GM21515 (cell line): ENCODE results near the gene FDXR.
A peak's percentile ranks its signal among the peaks of the same experiment; 100 is the strongest.
"Not testable (repeated sequence)": the region's sequence is repeated elsewhere in the genome, so short reads cannot be mapped to it uniquely, and the experiment has no call there.

Experiments used
- ATAC-seq: cut with Tn5 transposase; IDR thresholded peaks from one replicate; pipeline ENCODE4 v1.9.1; 2021; ENCODE audit not compliant: unreplicated experiment

Gene FDXR

DNA sequence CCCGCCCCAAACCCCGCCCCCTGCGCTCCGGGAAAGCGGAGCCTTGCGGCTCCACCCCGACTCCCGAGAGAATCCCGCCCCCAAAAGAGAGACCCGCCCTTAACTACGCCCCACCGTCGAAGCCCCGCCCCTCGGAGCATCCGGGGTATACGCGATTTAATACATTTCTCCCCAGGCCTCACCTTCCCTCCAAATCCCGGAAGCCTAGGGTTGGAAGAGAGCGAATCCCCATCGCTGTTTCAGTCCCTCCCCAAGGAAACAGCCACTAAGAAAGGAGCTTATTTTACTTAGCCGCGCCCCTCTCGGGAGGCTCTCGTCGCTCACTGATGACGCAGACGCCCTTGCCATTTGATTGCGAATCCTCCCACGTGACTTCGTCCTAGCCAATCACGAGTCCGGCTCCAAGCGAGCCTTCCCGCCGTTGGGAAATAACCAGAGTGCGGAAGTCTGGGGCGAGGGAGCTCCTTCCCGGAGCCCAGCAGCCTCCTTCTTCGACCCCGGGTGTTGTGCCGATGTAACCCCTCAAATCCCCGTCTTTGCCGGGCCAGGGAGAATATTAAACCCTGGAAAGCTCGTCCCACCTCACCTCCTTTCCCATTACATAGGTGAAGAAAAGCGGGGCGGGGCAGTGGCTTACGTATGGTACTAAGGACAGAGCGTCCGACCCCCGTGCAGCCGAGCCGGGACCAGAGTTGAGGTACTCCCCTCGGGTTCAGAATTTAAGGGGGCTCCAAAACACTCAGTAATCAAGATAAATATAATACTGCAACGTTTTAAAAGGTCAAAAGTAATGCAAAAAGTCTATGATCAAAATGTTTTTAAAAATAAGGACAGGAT lies 461 bp upstream of the FDXR start:
- peak; percentile 82 for ATAC-seq

DNA sequence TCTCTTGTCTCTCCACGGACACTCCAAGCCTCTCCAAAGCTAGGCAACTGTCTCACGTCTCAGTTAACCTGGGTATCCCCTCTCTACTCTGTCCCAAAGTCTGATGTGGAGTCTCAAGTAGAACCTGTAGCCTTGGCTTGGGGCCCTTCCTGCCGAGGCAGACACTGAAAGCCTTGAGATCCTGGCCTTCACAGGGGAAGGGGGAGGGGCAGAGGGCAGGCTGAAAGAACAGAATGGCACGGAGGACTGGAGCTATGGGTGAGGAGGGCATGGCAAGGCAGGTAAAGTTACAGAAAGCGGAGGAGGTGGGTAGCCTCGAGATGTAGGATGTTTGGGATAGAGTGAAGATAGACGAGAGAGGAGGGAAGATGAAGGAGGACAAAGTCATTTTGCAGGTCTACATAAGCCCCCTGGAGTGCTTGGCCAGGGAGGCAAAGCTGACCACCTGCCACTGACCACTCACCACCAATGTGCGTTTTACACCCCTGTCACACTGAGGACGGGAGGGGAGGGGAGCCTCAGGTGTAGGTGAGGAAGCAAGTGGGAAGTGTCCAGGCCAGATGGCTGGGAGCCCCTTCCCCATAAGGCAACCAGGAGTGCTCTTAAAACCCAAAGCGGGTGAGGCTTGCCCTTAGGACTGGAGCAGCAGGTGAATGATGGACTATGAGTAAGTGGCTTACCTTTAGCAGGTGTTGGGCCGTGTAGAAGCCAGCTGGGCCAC lies 1.3 kb downstream of the FDXR start:
- no peak for ATAC-seq

DNA sequence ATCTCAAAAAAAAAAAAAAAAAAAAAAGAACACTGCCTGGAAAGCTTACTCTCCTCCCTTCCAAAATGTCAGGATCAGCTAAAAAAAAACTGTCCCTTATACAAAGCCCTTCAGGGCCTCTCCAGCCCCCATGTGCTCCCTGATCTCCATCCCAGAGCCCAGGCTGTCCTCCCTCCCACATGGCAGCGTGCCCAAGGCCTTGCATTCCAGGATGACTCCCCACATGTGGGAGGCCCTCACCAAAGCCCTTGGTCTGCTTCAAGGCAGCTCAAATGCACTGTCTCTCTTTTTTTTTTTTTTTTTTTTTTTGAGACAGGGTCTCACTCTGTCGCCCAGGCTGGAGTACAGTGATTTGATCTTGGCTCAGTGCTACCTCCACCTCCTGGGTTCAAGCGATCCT lies 2.3 kb downstream of the FDXR start:
- no peak for ATAC-seq

DNA sequence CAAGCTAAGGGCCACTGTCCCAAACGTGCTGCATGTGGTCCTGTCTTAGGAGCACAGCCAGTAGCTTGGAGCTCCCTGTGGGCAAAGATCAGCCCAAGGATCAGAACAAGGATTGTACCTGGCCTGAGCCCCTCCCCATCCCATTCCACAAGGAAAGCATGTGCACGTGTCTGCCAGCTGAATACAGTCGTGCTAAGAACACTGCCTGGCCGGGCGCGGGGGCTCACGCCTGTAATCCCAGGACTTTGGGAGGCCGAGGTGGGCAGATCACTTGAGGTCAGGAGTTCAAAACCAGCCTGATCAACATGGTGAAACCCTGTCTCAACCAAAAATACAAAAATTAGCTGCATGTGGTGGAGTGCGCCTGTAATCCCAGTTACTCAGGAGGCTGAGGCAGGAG lies 2.8 kb downstream of the FDXR start:
- not testable (repeated sequence) for ATAC-seq

DNA sequence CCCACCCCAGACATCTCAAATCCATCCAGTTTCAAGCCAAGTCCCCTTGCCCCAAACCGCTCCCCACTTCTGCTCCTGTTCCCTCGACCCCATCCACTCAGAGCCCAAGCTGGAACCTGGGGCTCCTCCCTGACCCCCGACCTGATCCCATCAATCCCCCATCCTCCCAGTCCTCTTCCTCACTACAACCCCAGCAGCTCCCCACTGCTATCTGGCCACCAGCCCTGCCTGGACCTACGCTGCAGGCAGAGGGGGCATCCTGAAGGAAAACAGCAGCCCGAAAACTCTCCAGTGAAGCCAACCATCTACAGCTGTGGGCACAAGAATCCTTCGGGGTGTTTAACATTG lies 3.9 kb downstream of the FDXR start:
- no peak for ATAC-seq

DNA sequence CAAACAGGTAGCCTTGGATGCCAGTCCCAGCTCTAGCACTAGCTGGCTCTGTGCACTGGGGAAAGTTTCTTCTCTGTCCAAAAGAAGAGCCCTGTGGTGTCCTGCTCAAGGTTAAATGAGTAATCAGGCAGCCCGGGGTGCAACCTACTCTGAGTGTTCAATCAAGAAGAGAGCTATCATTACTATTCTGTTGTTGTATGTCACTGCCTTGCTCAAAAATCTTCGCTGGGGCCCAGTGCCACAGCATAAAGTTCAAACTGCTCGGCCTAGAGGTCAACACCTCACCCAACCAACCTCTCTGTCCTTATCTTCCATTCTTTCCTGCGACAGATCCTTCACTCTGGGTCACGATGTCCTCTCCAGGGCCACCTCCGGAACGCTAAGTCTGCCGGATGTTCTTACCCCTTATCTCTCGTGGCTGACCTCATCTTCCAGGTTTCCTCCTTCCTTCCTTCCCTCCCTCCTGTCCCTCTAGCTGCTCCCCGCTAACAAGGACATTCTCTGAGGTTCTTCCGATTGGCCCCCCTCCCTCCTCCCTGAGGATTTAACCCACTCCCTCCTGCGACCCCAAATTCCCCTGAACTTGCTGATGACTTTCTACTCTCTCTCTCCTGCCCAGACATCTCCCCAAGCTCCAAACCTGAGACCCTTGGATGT lies 4.4 kb downstream of the FDXR start:
- ATAC-seq, result no peak

DNA sequence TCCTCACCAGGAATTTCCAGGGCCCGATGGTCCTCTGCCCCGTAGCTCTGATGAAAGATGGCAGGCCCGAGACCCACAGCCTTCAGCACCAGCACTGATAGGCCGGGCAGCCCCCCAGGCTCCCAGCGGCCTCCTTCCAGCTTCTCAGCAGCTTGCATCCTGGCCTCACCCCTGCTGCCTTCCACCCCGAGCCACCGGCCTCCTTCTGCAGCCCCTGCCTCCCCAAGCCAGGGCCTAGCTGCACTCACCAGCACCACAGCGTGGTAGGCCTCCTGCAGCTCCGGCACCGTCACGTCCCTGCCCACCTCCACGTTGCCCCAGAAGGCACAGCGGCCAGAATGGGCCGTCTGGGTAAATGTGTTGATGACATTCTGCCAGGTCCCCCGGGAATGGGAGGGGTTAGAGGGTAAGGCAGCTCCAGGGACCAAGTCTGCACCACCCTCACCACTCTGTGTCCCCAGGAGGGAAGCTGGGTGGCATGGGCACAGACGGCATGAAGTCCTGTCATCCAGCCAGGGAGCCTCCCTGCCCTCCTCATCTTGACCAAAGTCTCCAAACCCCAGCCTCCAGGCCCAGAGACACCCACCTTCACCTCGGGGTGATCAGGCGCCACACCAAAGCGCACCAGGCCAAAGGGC lies 6.5 kb downstream of the FDXR start:
- no peak for ATAC-seq

DNA sequence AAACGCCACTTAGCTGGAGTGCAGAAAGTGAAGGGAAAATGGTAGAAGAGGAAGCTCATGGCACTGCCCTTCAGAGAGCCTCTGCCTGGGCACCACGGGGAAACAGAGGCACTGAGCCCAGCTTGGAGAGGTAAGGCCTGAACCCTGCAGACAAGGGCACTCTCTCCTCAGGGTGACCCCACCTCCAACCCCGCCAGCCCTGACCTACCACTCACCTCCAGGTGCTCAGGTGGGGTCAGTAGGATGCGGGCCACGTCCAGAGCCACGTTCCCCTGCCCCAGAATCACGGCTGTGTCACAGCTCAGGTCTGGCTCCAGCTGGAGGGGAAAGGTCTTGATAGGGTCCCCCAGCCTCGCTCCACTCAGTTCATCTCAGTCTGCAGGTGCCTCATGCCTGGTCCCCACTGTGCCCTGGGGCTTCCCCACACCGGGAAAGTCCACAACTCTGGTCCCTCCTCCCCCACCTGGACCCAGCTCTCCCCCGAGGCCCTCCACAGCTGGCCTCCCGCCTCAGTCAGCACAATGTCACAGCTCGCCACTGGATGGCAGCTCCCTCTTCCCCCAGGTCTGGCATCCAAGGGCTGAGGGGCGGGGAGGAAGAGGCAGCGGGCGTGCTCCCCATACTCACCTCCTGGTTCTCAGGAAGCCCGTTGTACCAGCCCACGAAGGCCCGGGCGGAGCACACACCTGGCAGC lies 7.1 kb downstream of the FDXR start:
- ATAC-seq, result no peak

DNA sequence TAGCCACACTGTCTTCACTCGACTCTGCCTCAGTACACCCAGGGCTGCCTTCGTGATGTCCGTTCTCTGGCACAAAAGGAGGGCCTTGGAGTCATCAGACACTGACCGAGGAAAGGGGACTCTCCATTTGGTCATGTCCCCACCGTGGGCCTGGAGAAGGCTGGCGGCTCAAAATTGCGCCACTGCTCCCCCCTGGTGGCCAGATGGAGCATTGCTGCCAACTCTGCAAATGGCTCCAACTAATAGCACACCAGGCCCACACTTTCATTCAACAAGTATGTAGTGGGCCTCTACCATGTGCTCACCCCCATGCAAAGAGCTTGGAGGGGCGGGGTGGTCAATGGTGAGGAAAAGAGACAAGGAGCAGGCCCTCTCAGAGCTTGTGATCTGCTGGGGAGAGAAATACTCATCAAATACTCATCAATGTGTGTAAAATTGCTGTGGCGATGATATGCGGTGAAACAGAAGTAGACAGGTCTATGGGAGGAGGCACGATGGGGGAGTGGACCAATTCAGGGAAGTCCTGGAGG lies 7.9 kb downstream of the FDXR start:
- ATAC-seq, result no peak

DNA sequence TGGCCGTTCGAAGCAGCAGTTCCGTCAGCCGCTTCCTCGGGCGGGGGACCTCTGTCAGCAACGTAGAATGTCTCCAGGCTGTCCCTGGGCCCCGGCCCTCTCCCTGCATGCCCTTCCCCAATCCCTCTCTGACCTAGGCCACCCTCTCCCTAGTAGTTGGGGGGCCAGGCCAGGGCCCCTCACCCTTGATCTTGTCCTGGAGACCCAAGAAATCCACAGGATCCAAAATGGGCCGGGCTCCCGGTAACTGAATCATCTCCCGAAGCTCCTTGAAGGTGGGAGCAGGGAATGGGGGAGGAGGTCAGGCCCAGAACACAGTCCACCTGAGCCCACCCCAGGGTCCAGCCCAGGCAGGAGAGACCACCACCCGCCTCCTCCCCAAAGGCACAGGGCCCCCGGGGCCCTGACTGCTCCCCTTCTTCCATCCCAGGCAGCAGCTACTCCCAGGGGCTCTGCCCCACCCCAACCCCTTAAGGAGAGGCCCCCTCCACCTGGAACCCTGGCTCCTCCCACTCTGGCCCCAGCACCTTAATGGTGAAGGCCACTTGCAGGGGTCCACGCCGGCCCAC lies 8.4 kb downstream of the FDXR start:
- no peak for ATAC-seq

DNA sequence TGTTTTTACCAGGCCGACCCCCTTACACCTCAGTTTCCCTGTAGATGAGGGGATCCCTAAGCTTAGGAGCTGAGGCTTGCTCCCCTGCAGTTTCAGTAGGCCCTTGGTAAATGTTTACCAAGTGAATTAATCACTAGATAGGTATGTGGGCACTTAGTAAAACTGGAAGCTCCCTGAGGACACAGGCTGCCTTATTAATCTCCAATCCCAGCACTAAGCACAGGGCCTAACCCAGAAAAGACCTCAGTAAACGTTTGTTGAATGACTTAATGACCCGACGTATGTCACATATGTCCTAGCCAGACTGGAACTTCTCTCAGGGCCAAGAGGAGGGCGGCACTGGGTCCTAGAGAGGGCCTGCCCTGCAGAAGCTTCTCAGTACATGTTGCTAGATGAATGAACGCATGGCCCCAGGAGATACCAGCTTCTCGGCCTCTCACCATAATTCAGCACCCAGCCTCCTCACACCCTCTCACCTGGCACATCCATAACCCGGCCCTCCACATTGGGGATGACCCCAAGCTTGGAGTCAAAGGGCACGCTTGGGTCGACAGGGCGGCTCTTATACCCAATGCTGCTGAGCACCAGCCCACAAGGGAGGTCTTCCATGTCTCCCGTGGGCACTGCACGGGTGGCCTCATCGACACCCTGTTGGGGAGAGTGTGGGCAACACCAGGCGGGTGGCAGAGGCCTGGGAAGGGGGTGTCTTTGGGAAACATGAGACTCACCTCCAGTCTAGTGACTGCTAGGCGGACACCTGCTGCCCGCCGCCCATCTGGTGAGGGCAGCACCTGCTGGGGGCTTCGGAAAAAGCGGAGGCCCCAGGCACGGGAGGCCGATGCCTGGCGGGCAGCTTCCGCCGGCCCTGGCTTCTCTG lies 9.1 kb downstream of the FDXR start:
- ATAC-seq, result no peak

DNA sequence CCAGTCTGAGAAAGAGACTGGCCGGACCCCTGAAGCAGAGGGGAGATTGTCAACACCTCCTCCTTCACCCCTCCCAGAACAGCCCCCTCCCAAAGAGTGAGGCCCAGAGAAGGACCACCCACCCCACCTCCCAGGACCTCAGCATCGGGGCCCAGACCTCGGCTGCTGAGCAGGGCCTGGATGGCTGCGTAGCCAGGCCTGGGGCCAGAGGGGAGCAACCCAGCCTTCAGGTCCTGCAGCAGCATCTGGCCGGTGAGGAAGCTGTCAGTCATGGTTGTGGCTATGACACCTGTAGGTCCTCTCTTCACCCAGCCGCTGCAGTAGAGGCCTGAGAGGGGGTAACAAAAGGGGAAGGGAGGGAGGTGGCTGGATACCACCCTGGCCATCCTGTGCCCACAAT lies 9.9 kb downstream of the FDXR start:
- ATAC-seq, result no peak

DNA sequence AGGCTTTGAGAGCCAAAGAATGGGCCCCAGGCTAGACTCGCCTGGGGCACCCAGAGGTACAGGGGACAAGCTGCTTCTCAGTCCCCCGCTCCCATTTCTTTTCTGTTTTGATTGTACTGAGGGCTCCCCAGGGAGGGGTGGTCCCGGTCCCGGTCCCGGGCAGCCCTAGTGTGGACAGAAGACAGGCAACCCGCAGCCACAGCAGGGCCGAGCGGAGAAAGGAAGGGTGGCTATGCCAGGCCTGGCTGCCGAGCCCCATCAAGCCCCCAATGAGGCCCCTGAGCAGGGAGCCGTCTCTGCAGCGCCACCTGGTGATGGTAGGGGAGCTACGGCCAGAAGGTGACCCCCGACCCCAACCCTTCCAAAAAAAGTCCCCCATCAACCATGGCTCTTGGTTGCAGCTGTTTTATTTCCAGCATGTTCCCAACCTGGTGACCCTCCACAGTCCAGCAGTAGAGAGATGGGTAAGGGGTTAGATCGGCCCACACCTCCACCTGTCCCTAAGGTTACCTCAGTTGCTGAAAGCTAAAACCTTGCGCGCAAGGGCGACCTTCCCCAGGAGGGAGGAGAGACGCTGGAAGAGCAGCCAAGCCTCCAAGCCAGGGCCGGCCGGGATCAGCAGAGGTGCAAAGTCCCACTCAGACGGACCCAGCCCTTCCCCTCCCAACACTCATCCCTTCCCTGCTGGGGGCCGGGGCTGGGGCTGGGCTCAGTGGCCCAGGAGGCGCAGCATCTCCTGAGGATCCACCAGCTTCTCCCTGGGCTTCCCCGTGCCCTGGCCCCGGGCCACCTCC lies 10.5 kb downstream of the FDXR start:
- no peak for ATAC-seq

DNA sequence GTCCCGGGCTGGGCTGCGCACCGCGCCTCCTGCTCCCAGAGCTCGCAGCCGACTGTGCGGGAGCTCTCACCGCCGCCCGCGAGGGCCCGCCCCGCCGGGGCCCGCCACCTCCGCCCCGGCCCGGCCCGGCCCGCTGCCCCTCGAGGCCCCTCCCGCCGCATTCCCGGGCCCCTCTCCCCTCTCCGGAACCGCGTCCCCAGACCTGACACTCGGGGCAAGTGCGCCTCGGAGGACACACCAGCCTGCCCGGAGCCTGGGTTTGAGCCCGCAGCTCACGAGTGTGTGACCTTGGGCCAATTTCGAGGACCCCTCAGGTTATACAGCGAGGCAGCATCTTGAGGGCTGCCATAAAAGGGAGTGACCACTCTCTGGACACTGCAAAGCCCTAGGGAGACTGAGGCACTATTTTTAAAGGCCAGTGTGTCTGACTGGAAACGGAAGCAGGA lies 11.1 kb downstream of the FDXR start:
- ATAC-seq, result no peak

DNA sequence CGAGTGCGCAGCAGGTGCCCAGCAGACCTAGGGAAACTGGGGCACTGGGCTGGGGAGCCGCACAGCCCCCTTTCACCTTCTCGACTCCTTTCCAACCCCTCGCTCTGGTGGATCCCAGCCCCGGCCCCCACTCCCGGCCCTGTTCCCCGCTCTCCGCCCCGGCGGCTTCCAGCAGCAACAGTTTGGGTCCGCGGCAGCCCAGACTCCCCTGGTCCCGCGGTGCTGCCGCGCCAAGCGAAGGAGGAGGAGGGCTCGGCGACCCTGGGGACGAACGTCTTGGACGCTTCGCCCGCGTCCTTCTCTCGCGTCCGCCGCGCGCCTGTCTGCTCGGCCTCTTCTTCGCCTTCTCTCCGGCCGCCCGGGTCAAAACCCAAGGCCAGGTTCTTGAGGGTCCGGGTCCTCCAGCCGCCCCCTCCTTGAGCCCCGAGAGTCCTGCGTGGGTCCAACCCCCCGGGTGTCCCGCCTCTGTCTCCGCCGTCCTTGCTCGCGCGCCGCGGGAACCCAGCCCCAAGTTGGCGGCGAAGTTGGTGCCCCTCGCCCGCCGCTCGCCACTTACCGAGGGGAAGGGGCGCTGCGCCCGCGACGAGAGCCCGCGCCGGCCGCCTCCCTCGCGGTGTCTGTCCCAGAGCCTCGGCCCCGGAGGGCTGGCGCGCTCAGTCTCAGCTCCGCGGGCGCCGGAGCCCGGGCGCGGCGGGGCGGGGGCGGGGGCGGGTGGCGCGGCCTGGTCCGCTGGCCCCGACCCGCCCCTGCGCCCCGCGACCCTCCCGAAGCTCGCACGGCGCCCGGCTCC lies 11.7 kb downstream of the FDXR start:
- ATAC-seq, result no peak

DNA sequence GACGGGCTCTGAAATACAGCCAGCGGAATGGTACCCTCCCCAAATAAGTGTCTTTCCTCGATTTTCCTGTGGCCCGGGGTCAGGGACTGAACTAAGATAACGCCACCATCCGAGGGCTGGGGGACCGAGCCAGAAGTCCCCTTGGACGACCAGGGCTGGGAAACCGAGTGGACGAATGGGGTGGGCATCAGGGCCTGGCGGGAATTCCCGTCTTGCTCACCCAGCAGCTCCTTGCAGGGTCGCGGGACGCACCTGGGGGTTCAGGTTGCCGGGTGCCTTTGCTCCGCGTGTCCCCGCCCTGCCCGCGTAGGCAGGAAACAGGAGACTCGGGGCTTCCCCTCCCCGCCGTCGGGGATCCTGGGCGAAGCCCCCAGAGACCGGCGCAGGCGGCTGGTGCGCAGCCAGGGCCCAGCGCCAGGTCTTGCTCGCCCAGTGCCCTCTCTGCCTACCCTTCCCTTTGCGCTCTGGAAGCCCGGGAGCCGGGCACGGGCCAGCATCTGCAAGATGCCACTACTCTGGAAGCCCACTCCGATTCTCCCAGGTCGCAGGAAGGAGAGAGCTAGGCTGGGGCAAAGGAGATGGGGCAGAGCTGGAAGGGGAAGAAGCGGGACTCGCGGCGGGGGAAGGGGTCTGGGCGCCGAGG lies 12.4 kb downstream of the FDXR start:
- ATAC-seq, result no peak

DNA sequence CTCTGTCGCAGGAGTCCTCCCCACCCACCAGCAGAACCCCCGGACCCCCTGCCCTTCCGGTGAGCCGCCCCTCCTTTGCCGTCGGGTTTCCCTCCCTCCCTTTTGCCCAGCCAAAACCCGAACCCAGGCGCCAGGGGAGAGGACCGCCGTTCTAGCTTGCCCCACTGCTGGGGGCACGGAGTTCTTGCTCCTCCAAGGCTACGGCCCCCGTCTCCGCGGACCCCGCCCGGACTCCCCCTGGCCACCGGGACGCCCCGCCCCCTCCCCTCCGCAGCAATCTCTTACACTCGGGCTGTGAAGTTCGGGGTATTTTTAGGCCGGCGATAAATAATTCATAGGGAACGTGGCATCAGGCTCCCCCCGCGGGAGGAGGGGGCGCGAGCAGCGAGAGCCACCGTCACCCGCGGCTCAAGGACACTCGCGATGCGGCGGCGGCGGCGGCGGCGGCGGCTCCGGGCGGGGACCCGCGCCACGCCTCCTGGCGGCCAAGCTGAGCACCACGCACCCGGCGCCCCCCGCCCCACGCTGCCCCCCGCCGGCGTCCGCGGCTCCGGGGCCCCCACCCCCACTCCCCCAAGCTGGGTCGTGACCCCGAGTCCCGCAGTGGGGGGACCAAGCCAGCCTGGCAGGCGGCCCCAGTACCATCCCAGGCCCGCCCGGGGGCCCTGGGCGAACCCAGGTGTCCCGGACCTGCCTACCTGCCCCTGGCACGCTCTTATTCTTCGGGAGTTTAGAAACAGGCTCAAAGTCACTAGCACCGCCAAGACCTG lies 13.2 kb downstream of the FDXR start, which contains the start of gene GRIN2C:
GRIN2C (minus strand) TSS at position 427 of the 770 bp plus-strand sequence. CDS start 4,793 bp downstream, outside the sequence.
- no peak for ATAC-seq
